CD4-positive, alpha-beta T cell (primary cell): ENCODE measurements around the gene IFNA17. TPM values are rescaled to one million over a fixed set of nuclear protein-coding genes. Genes with fewer than 3 reads are reported as not detected.

Experiments
- ATAC-seq: fragments of 200-7000 bp; cut with Tn5 transposase; one replicate; pipeline ENCODE4 v1.10.0; 2022; ENCODE audit warnings: mild to moderate bottlenecking; ENCODE audit not compliant: poor library complexity
- CTCF ChIA-PET: fragments of 350-600 bp; sonication (Branson Sonifier 250); formaldehyde crosslinking; loops from one replicate; lab custom pipeline; 2021; ENCODE audit warnings: antibody characterized with exemption, inconsistent platforms; lab: Charles Lee
- POLR2A ChIA-PET: fragments of 350-600 bp; sonication (Branson Sonifier 250); formaldehyde crosslinking; loops from one replicate; lab custom pipeline; 2021; ENCODE audit warnings: antibody characterized with exemption, inconsistent platforms; lab: Charles Lee
- DNase-seq, 14 experiments: peaks; one replicate each; pipeline ENCODE4 v3.0.0-alpha.2; 2013 to 2020; ENCODE audit warnings: mixed read lengths in 2 of 14
- H3K27ac ChIP-seq, 2 donors: one replicate each; pipeline versions ENCODE4 v1.5.1 to v1.7.0; 2013; ENCODE audit warnings: low read length in 2 of 2, low read depth in 1 of 2, mild to moderate bottlenecking in 1 of 2
- H3K27me3 ChIP-seq, 2 experiments: 1 replicate in 1 of 2; 2 replicates in 1 of 2; pipeline versions ENCODE4 v1.6.1 to v1.7.0; 2013; ENCODE audit warnings: low read length in 2 of 2, control low read depth in 1 of 2, mild to moderate bottlenecking in 1 of 2, moderate library complexity in 1 of 2; ENCODE audit not compliant: insufficient read depth in 2 of 2, control insufficient read depth in 1 of 2
- H3K36me3 ChIP-seq: one replicate; pipeline ENCODE4 v1.6.1; 2013; ENCODE audit warnings: low read length, control low read depth; ENCODE audit not compliant: insufficient read depth
- H3K4me1 ChIP-seq: one replicate; pipeline ENCODE4 v1.6.1; 2013; ENCODE audit warnings: low read length, control low read depth; ENCODE audit not compliant: insufficient read depth
- H3K4me3 ChIP-seq: one replicate; pipeline ENCODE4 v1.5.1; 2013; ENCODE audit warnings: mild to moderate bottlenecking, low read length, moderate library complexity
- H3K9me3 ChIP-seq, 2 experiments: 1 replicate in 1 of 2; 2 replicates in 1 of 2; pipeline versions ENCODE4 v1.6.1 to v1.7.0; 2013; ENCODE audit warnings: low read length in 2 of 2, mild to moderate bottlenecking in 2 of 2, control low read depth in 1 of 2, moderate library complexity in 1 of 2; ENCODE audit not compliant: control insufficient read depth in 1 of 2, insufficient read depth in 1 of 2
- H3K27ac Mint-ChIP-seq: one replicate; pipeline ENCODE4 v1.8.0; 2020; ENCODE audit warnings: mixed read lengths
- H3K27me3 Mint-ChIP-seq: one replicate; pipeline ENCODE4 v1.8.0; 2021; ENCODE audit warnings: mixed read lengths
- H3K36me3 Mint-ChIP-seq: one replicate; pipeline ENCODE4 v1.8.0; 2021; ENCODE audit warnings: low read depth, mixed read lengths
- H3K4me1 Mint-ChIP-seq: one replicate; pipeline ENCODE4 v1.8.0; 2021; ENCODE audit warnings: low read depth, mixed read lengths
- H3K4me3 Mint-ChIP-seq: one replicate; pipeline ENCODE4 v1.8.0; 2020; ENCODE audit warnings: mild to moderate bottlenecking, mixed read lengths
- H3K9me3 Mint-ChIP-seq: one replicate; pipeline ENCODE4 v1.8.0; 2020; ENCODE audit warnings: mixed read lengths
- intact Hi-C, 2 experiments: fragments of 100-400 bp; cut with DNase I in 1 of 2; cut with micrococcal nuclease in 1 of 2; formaldehyde crosslinking; loops; one replicate each; pipeline versions ENCODE4 v1.15.1 to v1.9.0; 2023 to 2025; cut with DNase I, micrococcal nuclease
- polyA plus RNA-seq, 2 donors: library from polyadenylated mRNA; unstranded; fragments of 120-200 nt; gene quantifications; one replicate each; pipeline ENCODE4 v1.2.1, GENCODE V29; 2013
- total RNA-seq, 174 experiments: library from RNA in 2 of 174; stranded (reverse) in 2 of 174; gene quantifications; one replicate each; pipeline ENCODE4 v1.2.3 and lab custom pipeline; 2021 to 2026
- TF ChIP-seq, protein P1 (sequence below): fragments of 200-600 bp; IDR thresholded peaks from one replicate; pipeline ENCODE4 v1.8.0; 2022; ENCODE audit warnings: antibody characterized with exemption, mild to moderate bottlenecking

IFNA17 gene
- total RNA-seq (not detected), total RNA-seq (lab: John Stamatoyannopoulos, UW) (0 reads per million in 172 experiments)
- polyA plus RNA-seq (2013, experiment 1 of 2), result not detected
- not detected for polyA plus RNA-seq (2013, experiment 2 of 2)

DNA sequence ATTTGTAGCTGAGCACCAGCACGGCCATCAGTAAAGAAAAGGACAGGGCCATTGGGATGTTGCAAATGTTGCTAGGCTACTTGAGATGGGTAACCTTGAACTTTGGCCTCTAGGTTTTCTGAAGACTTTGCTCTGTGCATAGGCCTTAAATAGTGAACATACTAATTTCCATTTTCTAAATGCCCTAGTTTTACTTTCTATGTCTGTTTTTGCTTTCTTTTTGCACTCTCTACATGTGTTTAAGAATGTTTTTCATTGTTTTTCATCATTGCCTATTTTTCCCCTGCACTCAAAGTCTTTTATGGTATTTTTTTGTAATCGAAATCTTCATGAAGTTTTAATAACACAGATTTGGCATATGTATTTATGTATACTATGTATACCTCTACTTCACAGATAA is at the start of gene IFNA17:
TSS of gene IFNA17 (minus strand) at position 101 of the 400 bp plus-strand sequence. CDS start at position 52, 49 bp downstream.
- Mint-ChIP-seq H3K4me1 (no peaks in the 10 kb centered on the region), H3K27ac (no peak within 1 kb of the TSS), H3K27me3 (no peaks in the 10 kb centered on the region), H3K4me3 (no peak within 1 kb of the TSS), H3K9me3 (no peaks in the 10 kb centered on the region), H3K36me3 (no peaks in the 10 kb centered on the region)
- ChIA-PET POLR2A (no interaction called here), CTCF (interaction anchor here (0.6 kb wide), 1 partner anchor 91 kb away, joined by 3 read pairs; no protein-coding TSS in a partner anchor)
- ATAC-seq (no peak), DNase-seq (no peak)
- no peaks in the 10 kb centered on the region for H3K27me3 ChIP-seq
- intact Hi-C loops, result no loop called here
- TF ChIP-seq, protein P1, sequence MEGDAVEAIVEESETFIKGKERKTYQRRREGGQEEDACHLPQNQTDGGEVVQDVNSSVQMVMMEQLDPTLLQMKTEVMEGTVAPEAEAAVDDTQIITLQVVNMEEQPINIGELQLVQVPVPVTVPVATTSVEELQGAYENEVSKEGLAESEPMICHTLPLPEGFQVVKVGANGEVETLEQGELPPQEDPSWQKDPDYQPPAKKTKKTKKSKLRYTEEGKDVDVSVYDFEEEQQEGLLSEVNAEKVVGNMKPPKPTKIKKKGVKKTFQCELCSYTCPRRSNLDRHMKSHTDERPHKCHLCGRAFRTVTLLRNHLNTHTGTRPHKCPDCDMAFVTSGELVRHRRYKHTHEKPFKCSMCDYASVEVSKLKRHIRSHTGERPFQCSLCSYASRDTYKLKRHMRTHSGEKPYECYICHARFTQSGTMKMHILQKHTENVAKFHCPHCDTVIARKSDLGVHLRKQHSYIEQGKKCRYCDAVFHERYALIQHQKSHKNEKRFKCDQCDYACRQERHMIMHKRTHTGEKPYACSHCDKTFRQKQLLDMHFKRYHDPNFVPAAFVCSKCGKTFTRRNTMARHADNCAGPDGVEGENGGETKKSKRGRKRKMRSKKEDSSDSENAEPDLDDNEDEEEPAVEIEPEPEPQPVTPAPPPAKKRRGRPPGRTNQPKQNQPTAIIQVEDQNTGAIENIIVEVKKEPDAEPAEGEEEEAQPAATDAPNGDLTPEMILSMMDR, result no peak
- no peaks in the 10 kb centered on the region for H3K36me3 ChIP-seq
- H3K4me3 ChIP-seq, result no peak within 1 kb of the TSS
- no peaks in the 10 kb centered on the region for H3K4me1 ChIP-seq
- no peaks in the 10 kb centered on the region for H3K9me3 ChIP-seq
- no peak within 1 kb of the TSS for H3K27ac ChIP-seq

DNA sequence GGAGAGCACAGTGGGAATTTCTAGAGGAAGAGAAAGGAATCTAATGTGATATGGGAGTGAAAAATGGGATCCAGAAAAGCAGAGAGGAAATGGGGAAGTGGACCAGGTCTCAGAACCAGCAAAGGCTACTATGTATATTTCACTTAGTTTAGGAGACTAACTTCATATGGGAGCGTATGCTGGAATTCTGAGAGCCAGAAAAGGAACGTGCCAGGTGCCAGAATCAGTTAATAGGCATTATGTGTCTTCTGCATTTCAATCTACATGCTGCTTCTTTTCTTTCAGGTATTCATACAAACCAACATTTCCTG is 40.3 kb upstream of the IFNA17 start:
- no peak for ATAC-seq
- no peak overlapping the region for H3K27ac ChIP-seq
- Mint-ChIP-seq H3K36me3 (no peaks in the 10 kb centered on the region), H3K4me3 (no peak overlapping the region), H3K4me1 (no peaks in the 10 kb centered on the region), H3K27ac (no peak overlapping the region), H3K9me3 (peaks cover 5% of the 10 kb centered on the region), H3K27me3 (peaks cover 28% of the 10 kb centered on the region)
- TF ChIP-seq, protein P1, result no peak
- no peaks in the 10 kb centered on the region for H3K4me1 ChIP-seq
- no peaks in the 10 kb centered on the region for H3K36me3 ChIP-seq
- no peak for DNase-seq
- ChIA-PET POLR2A (no interaction called here), CTCF (no interaction called here)
- peaks cover 2 to 3% of the 10 kb centered on the region in 2 experiments for H3K27me3 ChIP-seq
- H3K9me3 ChIP-seq, result no peaks in the 10 kb centered on the region
- intact Hi-C loops, result no loop called here
- H3K4me3 ChIP-seq, result no peak overlapping the region

DNA sequence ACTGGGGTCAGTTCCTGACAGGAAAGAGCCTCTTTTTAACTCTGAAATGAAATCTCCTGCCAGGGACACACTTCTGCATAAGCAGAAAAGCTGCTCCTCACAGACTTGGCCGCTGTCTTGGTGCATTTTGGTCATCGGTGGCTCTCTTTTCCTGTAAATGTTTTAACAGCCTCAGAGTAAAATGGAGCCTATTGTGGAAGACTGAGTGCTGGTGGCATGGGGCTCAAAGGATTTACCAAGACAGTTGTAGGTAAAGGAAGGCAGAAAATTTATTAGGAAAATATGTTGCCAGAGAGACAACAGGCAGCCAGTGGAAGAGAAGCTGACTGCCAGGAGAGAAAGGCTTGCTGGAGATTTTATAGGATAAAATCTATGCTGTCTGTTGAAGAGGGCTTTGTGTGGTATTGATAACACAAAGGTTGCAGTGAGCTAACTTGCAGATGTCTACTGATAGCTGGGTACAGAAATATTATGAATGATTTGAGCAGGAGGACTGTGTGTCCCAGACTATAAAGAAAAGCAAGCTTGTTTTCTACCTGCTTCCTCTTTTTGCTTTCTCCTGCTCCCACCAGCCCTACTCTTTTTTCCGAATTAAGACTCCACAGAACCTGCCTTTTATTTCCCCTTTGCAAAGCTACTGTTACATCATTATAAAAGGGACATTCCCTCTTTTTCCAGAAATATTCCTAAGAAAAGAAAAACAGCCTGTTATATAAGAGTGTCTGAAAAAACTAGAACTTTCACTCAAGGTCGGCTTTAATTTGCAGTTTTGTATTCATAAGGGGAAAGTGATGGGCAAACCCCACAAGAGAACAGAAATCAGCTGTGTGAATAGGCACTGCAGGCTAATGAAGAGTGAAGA is 39.7 kb upstream of the IFNA17 start:
- intact Hi-C loops, result no loop called here
- H3K9me3 ChIP-seq, result no peaks in the 10 kb centered on the region
- H3K27ac ChIP-seq, result no peak overlapping the region
- TF ChIP-seq, protein P1, result no peak
- POLR2A ChIA-PET, result no interaction called here
- no peak overlapping the region for H3K4me3 ChIP-seq
- H3K36me3 ChIP-seq, result no peaks in the 10 kb centered on the region
- Mint-ChIP-seq H3K36me3 (no peaks in the 10 kb centered on the region), H3K4me3 (no peak overlapping the region), H3K27me3 (peaks cover 22% of the 10 kb centered on the region), H3K27ac (no peak overlapping the region), H3K9me3 (peaks cover 2% of the 10 kb centered on the region), H3K4me1 (no peaks in the 10 kb centered on the region)
- H3K27me3 ChIP-seq, result peaks cover 2 to 3% of the 10 kb centered on the region in 2 experiments
- CTCF ChIA-PET, result no interaction called here
- DNase-seq, result no peak
- no peak for ATAC-seq
- H3K4me1 ChIP-seq, result no peaks in the 10 kb centered on the region
